Measurements from ENCODE around the gene EEA1. TPM values are rescaled to one million over a fixed set of nuclear protein-coding genes. Genes with fewer than 3 reads are reported as not detected.

The EEA1 gene
- total and polyA plus RNA-seq, 2 of the 8 experiments (the other 6 are each of a cell fraction or from before 2014, with no cell fraction given): 1.0 to 18.8 TPM

- no peak for TF ChIP-seq CHD7 (IDR thresholded peaks at IDR 0.05; ENCODE audit: insufficient replicate concordance, low read length)
Measured at GRCh38 chr12:92950011-92950410, 20.9 kb upstream of the EEA1 start (continued).

Data from H1 (cell line).